Measurements from ENCODE around the gene RAPGEF3.

Gene RAPGEF3

DNA sequence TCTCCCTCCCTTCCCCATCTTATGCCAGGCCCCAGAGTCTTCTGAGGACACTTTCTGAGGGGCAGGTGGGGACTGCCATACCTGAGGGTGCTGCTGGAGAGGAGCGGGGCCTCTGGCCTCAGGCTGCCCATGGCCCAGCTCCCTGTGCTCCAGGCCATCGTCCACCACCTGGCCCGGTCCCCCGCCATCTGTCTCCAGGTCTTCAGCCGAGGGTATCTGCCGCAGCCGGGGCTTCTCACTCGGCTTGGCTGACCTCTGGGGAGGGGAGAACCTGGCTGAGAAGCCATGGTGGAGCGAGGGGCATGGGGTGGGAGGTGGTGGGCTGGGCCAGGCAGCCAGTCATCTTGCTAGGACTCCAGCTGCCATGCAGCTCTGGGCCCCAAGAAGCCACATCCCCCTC is 36.0 kb upstream of the RAPGEF3 start:
- no peak for TF ChIP-seq RARB (CRISPR knock-in tag; IDR thresholded peaks at IDR 0.05)
- TF ChIP-seq OSR1 (CRISPR knock-in tag; IDR thresholded peaks at IDR 0.05): no peak
- TF ChIP-seq ISL1 (CRISPR knock-in tag; IDR thresholded peaks at IDR 0.05): no peak
- TF ChIP-seq ZFP30 (CRISPR knock-in tag; IDR thresholded peaks at IDR 0.05): no peak
- no peak for TF ChIP-seq PPARA (CRISPR knock-in tag; IDR thresholded peaks at IDR 0.05; ENCODE audit: borderline replicate concordance)
- TF ChIP-seq, protein P1, sequence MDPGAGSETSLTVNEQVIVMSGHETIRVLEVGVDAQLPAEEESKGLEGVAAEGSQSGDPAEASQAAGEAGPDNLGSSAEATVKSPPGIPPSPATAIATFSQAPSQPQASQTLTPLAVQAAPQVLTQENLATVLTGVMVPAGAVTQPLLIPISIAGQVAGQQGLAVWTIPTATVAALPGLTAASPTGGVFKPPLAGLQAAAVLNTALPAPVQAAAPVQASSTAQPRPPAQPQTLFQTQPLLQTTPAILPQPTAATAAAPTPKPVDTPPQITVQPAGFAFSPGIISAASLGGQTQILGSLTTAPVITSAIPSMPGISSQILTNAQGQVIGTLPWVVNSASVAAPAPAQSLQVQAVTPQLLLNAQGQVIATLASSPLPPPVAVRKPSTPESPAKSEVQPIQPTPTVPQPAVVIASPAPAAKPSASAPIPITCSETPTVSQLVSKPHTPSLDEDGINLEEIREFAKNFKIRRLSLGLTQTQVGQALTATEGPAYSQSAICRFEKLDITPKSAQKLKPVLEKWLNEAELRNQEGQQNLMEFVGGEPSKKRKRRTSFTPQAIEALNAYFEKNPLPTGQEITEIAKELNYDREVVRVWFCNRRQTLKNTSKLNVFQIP (CRISPR knock-in tag; IDR thresholded peaks at IDR 0.05; ENCODE audit: borderline replicate concordance, low read depth): no peak
- TF ChIP-seq GLIS3 (CRISPR knock-in tag; IDR thresholded peaks at IDR 0.05): no peak
- TF ChIP-seq BACH2 (CRISPR knock-in tag; IDR thresholded peaks at IDR 0.05; ENCODE audit: borderline replicate concordance): no peak
- TF ChIP-seq CSDC2 (CRISPR knock-in tag; IDR thresholded peaks at IDR 0.05): no peak
- no peak for TF ChIP-seq ZNF70 (CRISPR knock-in tag; IDR thresholded peaks at IDR 0.05)
- TF ChIP-seq ZFP3 (CRISPR knock-in tag; IDR thresholded peaks at IDR 0.05): no peak
- TF ChIP-seq, protein P2, sequence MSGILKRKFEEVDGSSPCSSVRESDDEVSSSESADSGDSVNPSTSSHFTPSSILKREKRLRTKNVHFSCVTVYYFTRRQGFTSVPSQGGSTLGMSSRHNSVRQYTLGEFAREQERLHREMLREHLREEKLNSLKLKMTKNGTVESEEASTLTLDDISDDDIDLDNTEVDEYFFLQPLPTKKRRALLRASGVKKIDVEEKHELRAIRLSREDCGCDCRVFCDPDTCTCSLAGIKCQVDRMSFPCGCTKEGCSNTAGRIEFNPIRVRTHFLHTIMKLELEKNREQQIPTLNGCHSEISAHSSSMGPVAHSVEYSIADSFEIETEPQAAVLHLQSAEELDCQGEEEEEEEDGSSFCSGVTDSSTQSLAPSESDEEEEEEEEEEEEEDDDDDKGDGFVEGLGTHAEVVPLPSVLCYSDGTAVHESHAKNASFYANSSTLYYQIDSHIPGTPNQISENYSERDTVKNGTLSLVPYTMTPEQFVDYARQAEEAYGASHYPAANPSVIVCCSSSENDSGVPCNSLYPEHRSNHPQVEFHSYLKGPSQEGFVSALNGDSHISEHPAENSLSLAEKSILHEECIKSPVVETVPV (CRISPR knock-in tag; IDR thresholded peaks at IDR 0.05): no peak
- TF ChIP-seq ZNF565 (CRISPR knock-in tag; conservative IDR thresholded peaks at IDR 0.05; ENCODE audit: low read depth): no peak
- TF ChIP-seq ZC3H10 (CRISPR knock-in tag; IDR thresholded peaks at IDR 0.05): no peak
- no peak for TF ChIP-seq TSHZ2 (CRISPR knock-in tag; IDR thresholded peaks at IDR 0.05)
- TF ChIP-seq TCF4 (CRISPR knock-in tag; IDR thresholded peaks at IDR 0.05; ENCODE audit: borderline replicate concordance): no peak
- no peak for TF ChIP-seq TOX (CRISPR knock-in tag; IDR thresholded peaks at IDR 0.05; ENCODE audit: borderline replicate concordance)
- TF ChIP-seq SNAI2 (CRISPR knock-in tag; IDR thresholded peaks at IDR 0.05): no peak
- ATAC-seq: no peak

- ATAC-seq: no peak
- no peak for TF ChIP-seq CSDC2 (CRISPR knock-in tag; IDR thresholded peaks at IDR 0.05)
- TF ChIP-seq, protein P2 (CRISPR knock-in tag; IDR thresholded peaks at IDR 0.05): no peak
- TF ChIP-seq ZC3H10 (CRISPR knock-in tag; IDR thresholded peaks at IDR 0.05): no peak
- TF ChIP-seq PATZ1 (CRISPR knock-in tag; IDR thresholded peaks at IDR 0.05; ENCODE audit: borderline replicate concordance): no peak
- TF ChIP-seq, protein P1 (CRISPR knock-in tag; IDR thresholded peaks at IDR 0.05; ENCODE audit: borderline replicate concordance, low read depth): no peak
- no peak for TF ChIP-seq ESRRG (CRISPR knock-in tag; IDR thresholded peaks at IDR 0.05)
- no peak for TF ChIP-seq RARB (CRISPR knock-in tag; IDR thresholded peaks at IDR 0.05)
- TF ChIP-seq, protein P3, sequence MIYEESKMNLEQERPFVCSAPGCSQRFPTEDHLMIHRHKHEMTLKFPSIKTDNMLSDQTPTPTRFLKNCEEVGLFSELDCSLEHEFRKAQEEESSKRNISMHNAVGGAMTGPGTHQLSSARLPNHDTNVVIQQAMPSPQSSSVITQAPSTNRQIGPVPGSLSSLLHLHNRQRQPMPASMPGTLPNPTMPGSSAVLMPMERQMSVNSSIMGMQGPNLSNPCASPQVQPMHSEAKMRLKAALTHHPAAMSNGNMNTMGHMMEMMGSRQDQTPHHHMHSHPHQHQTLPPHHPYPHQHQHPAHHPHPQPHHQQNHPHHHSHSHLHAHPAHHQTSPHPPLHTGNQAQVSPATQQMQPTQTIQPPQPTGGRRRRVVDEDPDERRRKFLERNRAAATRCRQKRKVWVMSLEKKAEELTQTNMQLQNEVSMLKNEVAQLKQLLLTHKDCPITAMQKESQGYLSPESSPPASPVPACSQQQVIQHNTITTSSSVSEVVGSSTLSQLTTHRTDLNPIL (CRISPR knock-in tag; IDR thresholded peaks at IDR 0.05; ENCODE audit: low read depth): no peak
- no peak for TF ChIP-seq TSHZ2 (CRISPR knock-in tag; IDR thresholded peaks at IDR 0.05)
- TF ChIP-seq BACH2 (CRISPR knock-in tag; IDR thresholded peaks at IDR 0.05; ENCODE audit: borderline replicate concordance): no peak
- TF ChIP-seq ZNF70 (CRISPR knock-in tag; IDR thresholded peaks at IDR 0.05): no peak
- no peak for TF ChIP-seq PPARA (CRISPR knock-in tag; IDR thresholded peaks at IDR 0.05; ENCODE audit: borderline replicate concordance)
- TF ChIP-seq SNAI2 (CRISPR knock-in tag; IDR thresholded peaks at IDR 0.05): no peak
- TF ChIP-seq ZNF8 (CRISPR knock-in tag; IDR thresholded peaks at IDR 0.05): no peak
- no peak for TF ChIP-seq ISL1 (CRISPR knock-in tag; IDR thresholded peaks at IDR 0.05)
Measured at GRCh38 chr12:47793015-47793681, 34.5 kb upstream of the RAPGEF3 start.
